HL-60 (cell line): ENCODE measurements around the gene NPW.

Experiments used
- CTCF ChIP-seq: IDR thresholded peaks from one replicate; pipeline ENCODE4 v1.5.1; 2011; ENCODE audit warnings: low read length, control low read depth, inconsistent platforms; ENCODE audit not compliant: insufficient read depth
- POLR2AphosphoS5 ChIP-seq: IDR thresholded peaks from 2 replicates; pipeline ENCODE4 v1.6.1; 2012; ENCODE audit warnings: low read depth

GRCh38 chr16:2064368-2064945 is 44.9 kb downstream of the NPW start:
- no peak for TF ChIP-seq CTCF
- no peak for TF ChIP-seq POLR2AphosphoS5
